MV-4-11 (cell line): ENCODE results near the gene RPS6KA2.

ENCODE experiments used
- DNase-seq: peaks from one replicate; lab custom pipeline; 2025; lab: John Stamatoyannopoulos, UW

The RPS6KA2 gene

GRCh38 chr6:166656230-166657151, 29.4 kb upstream of the RPS6KA2 start:
- DNase-seq: no peak

- no peak for DNase-seq
Observed at GRCh38 chr6:166655713-166656229, 28.7 kb upstream of the RPS6KA2 start.

GRCh38 chr6:166655251-166655650, 28.2 kb upstream of the RPS6KA2 start:
- DNase-seq: no peak

GRCh38 chr6:166654573-166654972, 27.5 kb upstream of the RPS6KA2 start:
- DNase-seq: no peak

GRCh38 chr6:166653639-166653941, 26.5 kb upstream of the RPS6KA2 start:
- no peak for DNase-seq

- no peak for DNase-seq
Observed at GRCh38 chr6:166650824-166651807, 24.1 kb upstream of the RPS6KA2 start.

GRCh38 chr6:166650047-166650446, 23.0 kb upstream of the RPS6KA2 start:
- no peak for DNase-seq

- no peak for DNase-seq
Observed at GRCh38 chr6:166648846-166649245, 21.8 kb upstream of the RPS6KA2 start.

GRCh38 chr6:166647896-166648295, 20.8 kb upstream of the RPS6KA2 start:
- DNase-seq: no peak

- no peak for DNase-seq
Observed at GRCh38 chr6:166646716-166647115, 19.7 kb upstream of the RPS6KA2 start.

- no peak for DNase-seq
Observed at GRCh38 chr6:166645896-166646295, 18.8 kb upstream of the RPS6KA2 start.

- no peak for DNase-seq
Observed at GRCh38 chr6:166644681-166645080, 17.6 kb upstream of the RPS6KA2 start.

GRCh38 chr6:166643891-166644590, 17.0 kb upstream of the RPS6KA2 start:
- peak; percentile 85 for DNase-seq

GRCh38 chr6:166642646-166643045, 15.6 kb upstream of the RPS6KA2 start:
- no peak for DNase-seq

- no peak for DNase-seq
Observed at GRCh38 chr6:166640342-166641043, 13.4 kb upstream of the RPS6KA2 start.

- no peak for DNase-seq
Observed at GRCh38 chr6:166639921-166640320, 12.9 kb upstream of the RPS6KA2 start.

- peak; percentile 55 for DNase-seq
Observed at GRCh38 chr6:166638573-166638964, 11.5 kb upstream of the RPS6KA2 start.

GRCh38 chr6:166637812-166638572, 10.9 kb upstream of the RPS6KA2 start:
- no peak for DNase-seq

- no peak for DNase-seq
Observed at GRCh38 chr6:166636934-166637333, 9.9 kb upstream of the RPS6KA2 start.

GRCh38 chr6:166636191-166636933, 9.3 kb upstream of the RPS6KA2 start:
- no peak for DNase-seq
